ENCODE results near the gene UACA. TPM values are rescaled to one million over a fixed set of nuclear protein-coding genes. Genes with fewer than 3 reads are reported as not detected.

The UACA gene
- total and polyA plus RNA-seq, 2 experiments from 2014 or later, result 21.5 to 35.8 TPM

DNA sequence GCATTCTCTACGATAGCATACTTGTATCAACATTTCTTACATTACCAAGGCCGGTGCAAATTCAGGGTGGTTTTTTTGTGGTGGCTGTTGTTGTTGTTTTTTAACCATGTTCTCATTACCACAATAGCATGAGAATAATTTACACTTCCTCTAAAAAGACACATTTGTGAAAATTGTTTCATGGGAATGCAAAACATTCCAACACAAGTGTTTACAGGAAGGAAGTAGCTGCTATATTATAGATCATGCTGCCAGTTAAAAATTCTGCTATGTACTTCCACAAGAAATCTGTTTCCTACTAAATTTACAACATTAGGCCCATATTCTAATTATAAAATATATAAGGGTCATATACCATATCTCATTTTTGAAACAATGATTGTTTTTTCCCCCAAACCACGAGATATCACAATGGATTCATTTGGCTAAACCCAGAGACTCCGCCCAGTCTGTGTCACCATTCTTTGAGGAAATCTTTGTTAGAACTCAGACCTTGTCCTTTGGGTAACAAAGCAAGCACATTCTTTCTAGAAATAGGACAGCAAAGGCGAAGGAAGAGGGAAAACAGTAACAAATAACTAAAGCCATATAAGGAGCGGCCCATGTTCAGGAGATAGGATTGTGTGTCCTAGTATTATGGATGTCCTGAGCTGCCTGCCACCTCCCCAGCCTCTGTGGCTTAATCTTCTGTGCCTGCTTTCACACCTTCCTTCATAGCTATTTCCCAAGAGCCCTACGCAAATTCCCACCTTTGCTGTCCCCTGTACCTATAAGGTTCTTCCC lies 60.1 kb downstream of the UACA start:
- no peak overlapping the region for H3K4me3 Mint-ChIP-seq
- Histone ChIP-seq H3K79me2 (replicated peaks; ENCODE audit: insufficient read depth) (peaks cover 4% of the 10 kb centered on the region; the same call in 1 of the 2 replicates), H3F3A (replicated peaks; ENCODE audit: low read depth) (no peaks in the 10 kb centered on the region), H3K27me3 (ENCODE audit: insufficient read depth) (no peaks in the 10 kb centered on the region), H3K36me3 (ENCODE audit: insufficient read depth) (no peaks in the 10 kb centered on the region), H2AFZ (no peak overlapping the region), H3K9me2 (ENCODE audit: insufficient read depth) (no peaks in the 10 kb centered on the region), H3K27ac (ENCODE audit: low read depth) (no peak overlapping the region), H3K4me3 (no peak overlapping the region), H3K4me1 (ENCODE audit: insufficient read depth) (peaks cover 20% of the 10 kb centered on the region), H3K4me2 (0 out of 2 replicates have a peak overlapping the region, but pooled peaks have one; percentile 8), H4K20me1 (replicated peaks; ENCODE audit: insufficient read depth) (no peaks in the 10 kb centered on the region)
- peaks cover 44% of the 10 kb centered on the region for H3K4me1 Mint-ChIP-seq
- peaks cover 1% of the 10 kb centered on the region for H3K27me3 Mint-ChIP-seq (ENCODE audit: insufficient read depth, low read depth, poor library complexity)
- DNase-seq (ENCODE audit: low spot score) (peak; percentile 41), ATAC-seq (peak; percentile 49)
- no peaks in the 10 kb centered on the region for H3K9me3 Mint-ChIP-seq
- H3K36me3 Mint-ChIP-seq (ENCODE audit: low read depth), result no peaks in the 10 kb centered on the region
- peak overlapping the region; percentile 20 for H3K27ac Mint-ChIP-seq
- TF ChIP-seq, protein P1, sequence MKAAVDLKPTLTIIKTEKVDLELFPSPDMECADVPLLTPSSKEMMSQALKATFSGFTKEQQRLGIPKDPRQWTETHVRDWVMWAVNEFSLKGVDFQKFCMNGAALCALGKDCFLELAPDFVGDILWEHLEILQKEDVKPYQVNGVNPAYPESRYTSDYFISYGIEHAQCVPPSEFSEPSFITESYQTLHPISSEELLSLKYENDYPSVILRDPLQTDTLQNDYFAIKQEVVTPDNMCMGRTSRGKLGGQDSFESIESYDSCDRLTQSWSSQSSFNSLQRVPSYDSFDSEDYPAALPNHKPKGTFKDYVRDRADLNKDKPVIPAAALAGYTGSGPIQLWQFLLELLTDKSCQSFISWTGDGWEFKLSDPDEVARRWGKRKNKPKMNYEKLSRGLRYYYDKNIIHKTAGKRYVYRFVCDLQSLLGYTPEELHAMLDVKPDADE (IDR thresholded peaks at IDR 0.05), result no peak
- TF ChIP-seq EZH2 (IDR thresholded peaks at IDR 0.05; ENCODE audit: low read depth, unreplicated experiment), result no peak

GRCh38 chr15:70702584-70702983 lies 60.8 kb downstream of the UACA start:
- H3K4me3 ChIP-seq, result no peak overlapping the region
- H3K27ac ChIP-seq (ENCODE audit: low read depth), result no peak overlapping the region
- Mint-ChIP-seq H3K4me3 (no peak overlapping the region), H3K36me3 (ENCODE audit: low read depth) (no peaks in the 10 kb centered on the region), H3K9me3 (no peaks in the 10 kb centered on the region), H3K27me3 (ENCODE audit: insufficient read depth, low read depth, poor library complexity) (no peaks in the 10 kb centered on the region), H3K27ac (peak overlapping the region; percentile 20), H3K4me1 (peaks cover 44% of the 10 kb centered on the region)
- no peak overlapping the region for H2AFZ ChIP-seq
- no peaks in the 10 kb centered on the region for H3K27me3 ChIP-seq (ENCODE audit: insufficient read depth)
- H3F3A ChIP-seq (replicated peaks; ENCODE audit: low read depth), result no peaks in the 10 kb centered on the region
- no peaks in the 10 kb centered on the region for H3K36me3 ChIP-seq (ENCODE audit: insufficient read depth)
- H3K4me2 ChIP-seq, result no peak overlapping the region
- no peaks in the 10 kb centered on the region for H4K20me1 ChIP-seq (replicated peaks; ENCODE audit: insufficient read depth)
- H3K4me1 ChIP-seq (ENCODE audit: insufficient read depth), result peaks cover 20% of the 10 kb centered on the region
- H3K79me2 ChIP-seq (replicated peaks; ENCODE audit: insufficient read depth), result peaks cover 4% of the 10 kb centered on the region; the same call in 1 of the 2 replicates
- no peaks in the 10 kb centered on the region for H3K9me2 ChIP-seq (ENCODE audit: insufficient read depth)
- DNase-seq (ENCODE audit: low spot score) (no peak), ATAC-seq (no peak)
- TF ChIP-seq POLR2AphosphoS5 (IDR thresholded peaks at IDR 0.05; ENCODE audit: low read depth) (no peak), JUNB (IDR thresholded peaks at IDR 0.05; ENCODE audit: unreplicated experiment) (no peak), NANOG (IDR thresholded peaks at IDR 0.05; ENCODE audit: borderline replicate concordance) (no peak), ZNF114 (CRISPR knock-in tag; IDR thresholded peaks at IDR 0.05) (no peak), EZH2phosphoT487 (IDR thresholded peaks at IDR 0.05; ENCODE audit: unreplicated experiment) (no peak), ZNF331 (CRISPR knock-in tag; IDR thresholded peaks at IDR 0.05; ENCODE audit: low read depth) (no peak), STAT1 (IDR thresholded peaks at IDR 0.05; ENCODE audit: unreplicated experiment) (no peak), EZH2 (IDR thresholded peaks at IDR 0.05; ENCODE audit: low read depth, unreplicated experiment) (no peak), CREB1 (CRISPR knock-in tag; IDR thresholded peaks at IDR 0.05; ENCODE audit: low read depth) (no peak)
- TF ChIP-seq, protein P2, sequence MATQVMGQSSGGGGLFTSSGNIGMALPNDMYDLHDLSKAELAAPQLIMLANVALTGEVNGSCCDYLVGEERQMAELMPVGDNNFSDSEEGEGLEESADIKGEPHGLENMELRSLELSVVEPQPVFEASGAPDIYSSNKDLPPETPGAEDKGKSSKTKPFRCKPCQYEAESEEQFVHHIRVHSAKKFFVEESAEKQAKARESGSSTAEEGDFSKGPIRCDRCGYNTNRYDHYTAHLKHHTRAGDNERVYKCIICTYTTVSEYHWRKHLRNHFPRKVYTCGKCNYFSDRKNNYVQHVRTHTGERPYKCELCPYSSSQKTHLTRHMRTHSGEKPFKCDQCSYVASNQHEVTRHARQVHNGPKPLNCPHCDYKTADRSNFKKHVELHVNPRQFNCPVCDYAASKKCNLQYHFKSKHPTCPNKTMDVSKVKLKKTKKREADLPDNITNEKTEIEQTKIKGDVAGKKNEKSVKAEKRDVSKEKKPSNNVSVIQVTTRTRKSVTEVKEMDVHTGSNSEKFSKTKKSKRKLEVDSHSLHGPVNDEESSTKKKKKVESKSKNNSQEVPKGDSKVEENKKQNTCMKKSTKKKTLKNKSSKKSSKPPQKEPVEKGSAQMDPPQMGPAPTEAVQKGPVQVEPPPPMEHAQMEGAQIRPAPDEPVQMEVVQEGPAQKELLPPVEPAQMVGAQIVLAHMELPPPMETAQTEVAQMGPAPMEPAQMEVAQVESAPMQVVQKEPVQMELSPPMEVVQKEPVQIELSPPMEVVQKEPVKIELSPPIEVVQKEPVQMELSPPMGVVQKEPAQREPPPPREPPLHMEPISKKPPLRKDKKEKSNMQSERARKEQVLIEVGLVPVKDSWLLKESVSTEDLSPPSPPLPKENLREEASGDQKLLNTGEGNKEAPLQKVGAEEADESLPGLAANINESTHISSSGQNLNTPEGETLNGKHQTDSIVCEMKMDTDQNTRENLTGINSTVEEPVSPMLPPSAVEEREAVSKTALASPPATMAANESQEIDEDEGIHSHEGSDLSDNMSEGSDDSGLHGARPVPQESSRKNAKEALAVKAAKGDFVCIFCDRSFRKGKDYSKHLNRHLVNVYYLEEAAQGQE (IDR thresholded peaks at IDR 0.05; ENCODE audit: unreplicated experiment), result no peak
- TF ChIP-seq, protein P3, sequence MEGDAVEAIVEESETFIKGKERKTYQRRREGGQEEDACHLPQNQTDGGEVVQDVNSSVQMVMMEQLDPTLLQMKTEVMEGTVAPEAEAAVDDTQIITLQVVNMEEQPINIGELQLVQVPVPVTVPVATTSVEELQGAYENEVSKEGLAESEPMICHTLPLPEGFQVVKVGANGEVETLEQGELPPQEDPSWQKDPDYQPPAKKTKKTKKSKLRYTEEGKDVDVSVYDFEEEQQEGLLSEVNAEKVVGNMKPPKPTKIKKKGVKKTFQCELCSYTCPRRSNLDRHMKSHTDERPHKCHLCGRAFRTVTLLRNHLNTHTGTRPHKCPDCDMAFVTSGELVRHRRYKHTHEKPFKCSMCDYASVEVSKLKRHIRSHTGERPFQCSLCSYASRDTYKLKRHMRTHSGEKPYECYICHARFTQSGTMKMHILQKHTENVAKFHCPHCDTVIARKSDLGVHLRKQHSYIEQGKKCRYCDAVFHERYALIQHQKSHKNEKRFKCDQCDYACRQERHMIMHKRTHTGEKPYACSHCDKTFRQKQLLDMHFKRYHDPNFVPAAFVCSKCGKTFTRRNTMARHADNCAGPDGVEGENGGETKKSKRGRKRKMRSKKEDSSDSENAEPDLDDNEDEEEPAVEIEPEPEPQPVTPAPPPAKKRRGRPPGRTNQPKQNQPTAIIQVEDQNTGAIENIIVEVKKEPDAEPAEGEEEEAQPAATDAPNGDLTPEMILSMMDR (conservative IDR thresholded peaks at IDR 0.05; ENCODE audit: low read depth in 2 of 2), result no peak
- TF ChIP-seq, protein P1 (IDR thresholded peaks at IDR 0.05), result no peak

Data from GM23338 (cell line).